IMR-90 (cell line): ENCODE results near the gene ROBO4. TPM values are rescaled to one million over a fixed set of nuclear protein-coding genes. Genes with fewer than 3 reads are reported as not detected.
A peak's percentile ranks its signal among the peaks of the same experiment; 100 is the strongest.

ENCODE experiments used
- ATAC-seq: fragments of 200-7000 bp; cut with Tn5 transposase; 2 replicates; pipeline ENCODE4 v1.9.1; 2020; ENCODE audit warnings: low read depth, mild to moderate bottlenecking, moderate library complexity
- BruUV-seq: library from RNA; stranded (reverse); fragments of 400-500 nt; replicated peaks from 2 replicates; lab custom pipeline; 2021; lab: Mats Ljungman, UMichigan
- CTCF ChIA-PET: fragments of 300-600 bp; formaldehyde crosslinking; extraction: SDS; loops from one replicate; lab custom pipeline; 2021; ENCODE audit warnings: antibody characterized with exemption; lab: Yijun Ruan, JAX
- POLR2A ChIA-PET: fragments of 300-600 bp; sonication (Branson Sonifier 250); formaldehyde crosslinking; loops from one replicate; lab custom pipeline; 2022; ENCODE audit warnings: antibody characterized with exemption; ENCODE audit not compliant: unreplicated experiment; lab: Charles Lee
- DNase-seq: peaks from one replicate; pipeline ENCODE4 v3.0.0; 2013
- H2AFZ ChIP-seq: replicated peaks from 2 replicates; pipeline ENCODE3; 2013; ENCODE audit warnings: low read length, mild to moderate bottlenecking; ENCODE audit not compliant: poor library complexity
- H2AK5ac ChIP-seq: 2 replicates; pipeline ENCODE4 v1.6.1; 2013; ENCODE audit warnings: low read depth, low read length, inconsistent platforms
- H2AK9ac ChIP-seq: replicated peaks from 2 replicates; pipeline ENCODE3; 2013; ENCODE audit warnings: mild to moderate bottlenecking, low read depth, low read length, moderate library complexity; ENCODE audit not compliant: poor library complexity
- H2BK120ac ChIP-seq: 2 replicates; pipeline ENCODE4 v1.6.1; 2013; ENCODE audit warnings: low read depth, low read length, inconsistent platforms
- H2BK15ac ChIP-seq: 3 replicates; pipeline ENCODE4 v1.6.1; 2013; ENCODE audit warnings: low read depth, low read length, inconsistent platforms
- H2BK20ac ChIP-seq: 2 replicates; pipeline ENCODE4 v1.6.1; 2013; ENCODE audit warnings: low read depth, mild to moderate bottlenecking, inconsistent platforms, low read length, moderate library complexity
- H2BK5ac ChIP-seq: 2 replicates; pipeline ENCODE4 v1.6.1; 2013; ENCODE audit warnings: mild to moderate bottlenecking, low read depth, low read length, inconsistent platforms; ENCODE audit not compliant: poor library complexity, severe bottlenecking
- H3K14ac ChIP-seq: replicated peaks from 2 replicates; pipeline ENCODE4 v1.6.1; 2013; ENCODE audit warnings: low read depth, low read length, inconsistent platforms
- H3K18ac ChIP-seq: 2 replicates; pipeline ENCODE4 v1.6.1; 2013; ENCODE audit warnings: low read depth, low read length, control low read depth
- H3K23ac ChIP-seq: 2 replicates; pipeline ENCODE4 v1.6.1; 2013; ENCODE audit warnings: low read depth, low read length, inconsistent platforms
- H3K27ac ChIP-seq: 2 replicates; pipeline ENCODE4 v1.5.1; 2013; ENCODE audit warnings: mild to moderate bottlenecking, control low read depth, low read length; ENCODE audit not compliant: insufficient read depth
- H3K27me3 ChIP-seq: 2 replicates; pipeline ENCODE4 v1.6.1; 2013; ENCODE audit warnings: low read length; ENCODE audit not compliant: control insufficient read depth, insufficient read depth
- H3K36me3 ChIP-seq: 2 replicates; pipeline ENCODE4 v1.6.1; 2013; ENCODE audit warnings: low read length, mixed read lengths; ENCODE audit not compliant: control insufficient read depth, insufficient read depth
- H3K4ac ChIP-seq: 2 replicates; pipeline ENCODE4 v1.6.1; 2013; ENCODE audit warnings: low read depth, low read length, inconsistent platforms
- H3K4me1 ChIP-seq: 2 replicates; pipeline ENCODE4 v1.6.1; 2013; ENCODE audit warnings: low read length, mixed read lengths; ENCODE audit not compliant: control insufficient read depth, insufficient read depth
- H3K4me2 ChIP-seq: 2 replicates; pipeline ENCODE4 v1.6.1; 2013; ENCODE audit warnings: low read depth, mild to moderate bottlenecking, control low read depth, low read length, moderate library complexity
- H3K4me3 ChIP-seq: 2 replicates; pipeline ENCODE4 v1.5.1; 2013; ENCODE audit warnings: low read depth, mild to moderate bottlenecking, control low read depth, low read length, moderate library complexity; ENCODE audit not compliant: insufficient read depth
- H3K56ac ChIP-seq: 2 replicates; pipeline ENCODE4 v1.6.1; 2013; ENCODE audit warnings: low read length, inconsistent platforms; ENCODE audit not compliant: insufficient read depth; ENCODE audit errors: extremely low read depth
- H3K79me1 ChIP-seq, 2 experiments: 2 replicates each; pipeline ENCODE4 v1.6.1; 2013; ENCODE audit warnings: low read length in 2 of 2, inconsistent platforms in 1 of 2, low read depth in 1 of 2
- H3K9ac ChIP-seq: 2 replicates; pipeline ENCODE4 v1.6.1; 2013; ENCODE audit warnings: low read depth, low read length, control low read depth
- H3K9me1 ChIP-seq: 2 replicates; pipeline ENCODE4 v1.6.1; 2013; ENCODE audit warnings: low read length, inconsistent platforms; ENCODE audit not compliant: insufficient read depth
- H3K9me3 ChIP-seq: 2 replicates; pipeline ENCODE4 v1.6.1; 2013; ENCODE audit warnings: low read length; ENCODE audit not compliant: control insufficient read depth, insufficient read depth
- H4K20me1 ChIP-seq: 2 replicates; pipeline ENCODE4 v1.6.1; 2013; ENCODE audit warnings: low read length, inconsistent platforms; ENCODE audit not compliant: insufficient read depth
- H4K5ac ChIP-seq: 2 replicates; pipeline ENCODE4 v1.6.1; 2013; ENCODE audit warnings: mild to moderate bottlenecking, low read depth, low read length, control low read depth
- H4K8ac ChIP-seq, 2 experiments: 2 replicates each; pipeline ENCODE4 v1.6.1; 2013; ENCODE audit warnings: low read depth in 2 of 2, low read length in 2 of 2, control low read depth in 1 of 2, inconsistent platforms in 1 of 2
- H4K91ac ChIP-seq: 2 replicates; pipeline ENCODE4 v1.6.1; 2013; ENCODE audit warnings: low read depth, low read length, inconsistent platforms; ENCODE audit not compliant: insufficient read depth
- BHLHE40 ChIP-seq: fragments of 150-350 bp; IDR thresholded peaks from 2 replicates; pipeline ENCODE4 v1.6.1; 2016; ENCODE audit warnings: mild to moderate bottlenecking, low read depth, low read length
- CEBPB ChIP-seq: IDR thresholded peaks from 2 replicates; pipeline ENCODE4 v1.6.1; 2012; ENCODE audit warnings: low read depth, low read length, improper control_type of control experiment
- CHD1 ChIP-seq: IDR thresholded peaks from 2 replicates; pipeline ENCODE4 v1.6.1; 2012; ENCODE audit warnings: low read depth, low read length, improper control_type of control experiment
- FOS ChIP-seq: fragments of 150-350 bp; IDR thresholded peaks from 2 replicates; pipeline ENCODE4 v1.6.1; 2016; ENCODE audit warnings: low read depth, low read length
- MAFK ChIP-seq: IDR thresholded peaks from 2 replicates; pipeline ENCODE4 v1.6.1; 2012; ENCODE audit warnings: low read depth, low read length, improper control_type of control experiment
- MAZ ChIP-seq: IDR thresholded peaks from 2 replicates; pipeline ENCODE4 v1.6.1; 2012; ENCODE audit warnings: low read depth, mild to moderate bottlenecking, low read length, improper control_type of control experiment, moderate library complexity, borderline replicate concordance
- MXI1 ChIP-seq: IDR thresholded peaks from 2 replicates; pipeline ENCODE4 v1.6.1; 2012; ENCODE audit warnings: low read depth, mild to moderate bottlenecking, low read length, moderate library complexity, borderline replicate concordance
- NFE2L2 ChIP-seq: fragments of 150-350 bp; IDR thresholded peaks from 2 replicates; pipeline ENCODE4 v1.6.1; 2016; ENCODE audit warnings: low read depth, mild to moderate bottlenecking, low read length
- POLR2A ChIP-seq: IDR thresholded peaks from 2 replicates; pipeline ENCODE4 v1.6.1; 2012; ENCODE audit warnings: mild to moderate bottlenecking, low read depth, low read length
- RAD21 ChIP-seq: IDR thresholded peaks from 2 replicates; pipeline ENCODE4 v1.6.1; 2012; ENCODE audit warnings: low read length, improper control_type of control experiment
- RCOR1 ChIP-seq: IDR thresholded peaks from 2 replicates; pipeline ENCODE4 v1.6.1; 2012; ENCODE audit warnings: mild to moderate bottlenecking, low read length, improper control_type of control experiment; ENCODE audit not compliant: insufficient replicate concordance
- RFX5 ChIP-seq: IDR thresholded peaks from 2 replicates; pipeline ENCODE4 v1.8.0; 2012; ENCODE audit warnings: low read depth, mild to moderate bottlenecking, low read length, moderate library complexity
- SMC3 ChIP-seq: fragments of 150-350 bp; IDR thresholded peaks from 2 replicates; pipeline ENCODE4 v1.6.1; 2016; ENCODE audit warnings: low read depth, mild to moderate bottlenecking, antibody characterized with exemption, low read length, moderate library complexity
- WGBS, 2 experiments: methylation state at CpG; one replicate each; pipeline versions ENCODE4 v1.1.5 to v1.1.7; 2013; ENCODE audit warnings: missing lambda C conversion rate in 2 of 2; ENCODE audit not compliant: insufficient read length in 1 of 2; ENCODE audit errors: extremely low coverage in 2 of 2; 5-methylcytosine and 5-hydroxymethylcytosine counted together
- dilution Hi-C: fragments of 300-500 bp; cut with HindIII; formaldehyde crosslinking; loops from one replicate; pipeline ENCODE4 v1.14.3; 2018; ENCODE audit warnings: low sequenced_read_pairs; ENCODE audit not compliant: unreplicated experiment
- in situ Hi-C: fragments of 300-500 bp; cut with MboI; formaldehyde crosslinking; loops from 3 replicates; pipeline ENCODE4 v1.14.3; 2019; ENCODE audit warnings: low sequenced_read_pairs, inconsistent platforms, mixed read lengths
- intact Hi-C: fragments of 100-400 bp; cut with micrococcal nuclease; formaldehyde crosslinking; loops from 2 replicates; pipeline ENCODE4 v1.10.0; 2022
- polyA plus RNA-seq, 3 experiments: library from polyadenylated mRNA; depleted of rRNA; stranded (reverse); fragments of >200 nt; gene quantifications; 2 replicates each; pipeline ENCODE4 v1.2.3, GENCODE V29; 2012; ENCODE audit warnings: low replicate concordance in 1 of 3
- total RNA-seq: library from RNA; depleted of rRNA; stranded (reverse); fragments of >200 nt; gene quantifications from 2 replicates; pipeline ENCODE4 v1.2.3, GENCODE V29; 2012
- TF ChIP-seq, protein P1 (sequence below): fragments of 150-350 bp; IDR thresholded peaks from 2 replicates; pipeline ENCODE4 v1.6.1; 2016; ENCODE audit warnings: low read depth, mild to moderate bottlenecking, low read length, moderate library complexity, borderline replicate concordance
- TF ChIP-seq, protein P2 (sequence below): fragments of 150-350 bp; IDR thresholded peaks from 2 replicates; pipeline ENCODE4 v1.6.1; 2017; ENCODE audit warnings: mild to moderate bottlenecking, antibody characterized with exemption, low read length, low read depth
- TF ChIP-seq, protein P3 (sequence below): conservative IDR thresholded peaks from 2 replicates; pipeline ENCODE4 v1.5.1; 2012; ENCODE audit warnings: mild to moderate bottlenecking, low read depth, low read length, improper control_type of control experiment

Gene ROBO4
- total and polyA plus RNA-seq, 2 of the 4 experiments (the other 2 are of a cell fraction), result 0.72 to 0.82 TPM

DNA sequence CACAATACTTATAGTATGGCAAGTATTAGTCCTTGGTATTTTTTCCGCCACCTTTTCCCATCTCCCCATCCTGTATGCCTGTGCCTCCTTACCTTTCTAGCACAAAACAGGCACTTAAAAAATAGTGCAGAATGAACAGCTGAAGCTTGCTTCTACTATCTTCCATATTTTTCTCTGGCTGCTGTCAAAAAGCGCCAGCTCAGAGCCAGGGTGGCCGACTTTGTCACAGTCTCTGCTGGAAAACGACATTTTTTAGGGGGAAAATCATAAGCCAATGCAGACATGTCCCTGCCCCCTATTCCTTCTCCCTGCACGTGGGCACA, 58.9 kb downstream of the ROBO4 start:
- intact Hi-C loops, result no loop called here
- Histone ChIP-seq H4K91ac (no peak overlapping the region), H3K36me3 (no peaks in the 10 kb centered on the region), H3K9ac (no peak overlapping the region), H2BK15ac (no peak overlapping the region), H3K27ac (no peak overlapping the region), H3K18ac (no peak overlapping the region), H2AK5ac (no peak overlapping the region), H3K23ac (no peak overlapping the region), H4K5ac (no peak overlapping the region), H3K79me1 (no peaks in the 10 kb centered on the region), H3K56ac (no peak overlapping the region), H2AK9ac (no peak overlapping the region), H3K4me3 (no peak overlapping the region), H2AFZ (peak overlapping the region; percentile 9), H2BK120ac (no peak overlapping the region), H2BK5ac (no peak overlapping the region), H2BK20ac (no peak overlapping the region), H3K4me1 (no peaks in the 10 kb centered on the region; the same call in 1 of the 2 replicates), H4K8ac (no peak overlapping the region), H3K27me3 (peaks cover 53% of the 10 kb centered on the region), H3K9me1 (no peaks in the 10 kb centered on the region; the same call in 1 of the 2 replicates), H3K4me2 (no peak overlapping the region), H3K9me3 (no peaks in the 10 kb centered on the region), H3K4ac (no peak overlapping the region), H4K20me1 (no peaks in the 10 kb centered on the region), H3K14ac (no peak overlapping the region)
- no peak for TF ChIP-seq FOS
- no peak for TF ChIP-seq SMC3
- no peak for TF ChIP-seq NFE2L2
- TF ChIP-seq BHLHE40, result no peak
- no peak for TF ChIP-seq MAFK
- no peak for TF ChIP-seq RCOR1
- TF ChIP-seq, protein P1, sequence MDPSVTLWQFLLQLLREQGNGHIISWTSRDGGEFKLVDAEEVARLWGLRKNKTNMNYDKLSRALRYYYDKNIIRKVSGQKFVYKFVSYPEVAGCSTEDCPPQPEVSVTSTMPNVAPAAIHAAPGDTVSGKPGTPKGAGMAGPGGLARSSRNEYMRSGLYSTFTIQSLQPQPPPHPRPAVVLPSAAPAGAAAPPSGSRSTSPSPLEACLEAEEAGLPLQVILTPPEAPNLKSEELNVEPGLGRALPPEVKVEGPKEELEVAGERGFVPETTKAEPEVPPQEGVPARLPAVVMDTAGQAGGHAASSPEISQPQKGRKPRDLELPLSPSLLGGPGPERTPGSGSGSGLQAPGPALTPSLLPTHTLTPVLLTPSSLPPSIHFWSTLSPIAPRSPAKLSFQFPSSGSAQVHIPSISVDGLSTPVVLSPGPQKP, result no peak
- no peak for TF ChIP-seq POLR2A
- no peak for TF ChIP-seq CHD1
- TF ChIP-seq, protein P2, sequence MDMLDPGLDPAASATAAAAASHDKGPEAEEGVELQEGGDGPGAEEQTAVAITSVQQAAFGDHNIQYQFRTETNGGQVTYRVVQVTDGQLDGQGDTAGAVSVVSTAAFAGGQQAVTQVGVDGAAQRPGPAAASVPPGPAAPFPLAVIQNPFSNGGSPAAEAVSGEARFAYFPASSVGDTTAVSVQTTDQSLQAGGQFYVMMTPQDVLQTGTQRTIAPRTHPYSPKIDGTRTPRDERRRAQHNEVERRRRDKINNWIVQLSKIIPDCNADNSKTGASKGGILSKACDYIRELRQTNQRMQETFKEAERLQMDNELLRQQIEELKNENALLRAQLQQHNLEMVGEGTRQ, result no peak
- no peak for TF ChIP-seq RAD21
- no peak for TF ChIP-seq CEBPB
- TF ChIP-seq RFX5, result no peak
- no peak for TF ChIP-seq MAZ
- TF ChIP-seq, protein P3, sequence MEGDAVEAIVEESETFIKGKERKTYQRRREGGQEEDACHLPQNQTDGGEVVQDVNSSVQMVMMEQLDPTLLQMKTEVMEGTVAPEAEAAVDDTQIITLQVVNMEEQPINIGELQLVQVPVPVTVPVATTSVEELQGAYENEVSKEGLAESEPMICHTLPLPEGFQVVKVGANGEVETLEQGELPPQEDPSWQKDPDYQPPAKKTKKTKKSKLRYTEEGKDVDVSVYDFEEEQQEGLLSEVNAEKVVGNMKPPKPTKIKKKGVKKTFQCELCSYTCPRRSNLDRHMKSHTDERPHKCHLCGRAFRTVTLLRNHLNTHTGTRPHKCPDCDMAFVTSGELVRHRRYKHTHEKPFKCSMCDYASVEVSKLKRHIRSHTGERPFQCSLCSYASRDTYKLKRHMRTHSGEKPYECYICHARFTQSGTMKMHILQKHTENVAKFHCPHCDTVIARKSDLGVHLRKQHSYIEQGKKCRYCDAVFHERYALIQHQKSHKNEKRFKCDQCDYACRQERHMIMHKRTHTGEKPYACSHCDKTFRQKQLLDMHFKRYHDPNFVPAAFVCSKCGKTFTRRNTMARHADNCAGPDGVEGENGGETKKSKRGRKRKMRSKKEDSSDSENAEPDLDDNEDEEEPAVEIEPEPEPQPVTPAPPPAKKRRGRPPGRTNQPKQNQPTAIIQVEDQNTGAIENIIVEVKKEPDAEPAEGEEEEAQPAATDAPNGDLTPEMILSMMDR, result no peak
- TF ChIP-seq MXI1, result no peak
- WGBS, 2 experiments, result no CpG with 5 or more reads among the region's 5 CpGs
- CTCF ChIA-PET, result interaction anchor here (1.6 kb wide), 1 partner anchor 37 kb away, joined by 5 read pairs; no protein-coding TSS in a partner anchor
- ATAC-seq, result no peak
- no TSS peak for BruUV-seq
- dilution Hi-C loops, result no loop called here
- DNase-seq, result no peak
- in situ Hi-C loops, result loop anchor here (10.0 kb wide), 2 partner anchors 74 to 194 kb away; partner anchors contain the start of gene ESAM
- POLR2A ChIA-PET, result no interaction called here
